HEK293 (cell line): ENCODE results near the gene WNT2.
A peak's percentile ranks its signal among the peaks of the same experiment; 100 is the strongest.

Experiments used
- CTCF ChIA-PET: fragments of 350-600 bp; formaldehyde crosslinking; extraction: SDS; loops from one replicate; lab custom pipeline; 2021; ENCODE audit warnings: antibody characterized with exemption; lab: Yijun Ruan, JAX
- POLR2A ChIA-PET: fragments of 300-600 bp; formaldehyde crosslinking; extraction: SDS; loops from one replicate; lab custom pipeline; 2020; ENCODE audit warnings: antibody characterized with exemption, inconsistent platforms; lab: Yijun Ruan, JAX
- H3K27ac ChIP-seq: fragments of 200-500 bp; sonication (Bioruptor generic); 2 replicates; pipeline ENCODE4 v1.5.1; 2014; ENCODE audit warnings: low read depth, low read length, control low read depth, inconsistent platforms; ENCODE audit errors: extremely low read depth
- H3K36me3 ChIP-seq, 2 experiments: fragments of 200-500 bp in 1 of 2; sonication (Bioruptor generic) in 1 of 2; 1 replicate in 1 of 2; 2 replicates in 1 of 2; pipeline ENCODE4 v1.5.1; 2014 to 2017; ENCODE audit warnings: inconsistent platforms in 2 of 2, low read length in 2 of 2; ENCODE audit not compliant: control insufficient read depth in 2 of 2, insufficient read depth in 1 of 2
- H3K4me1 ChIP-seq: fragments of 200-500 bp; sonication (Bioruptor generic); 2 replicates; pipeline ENCODE4 v1.5.1; 2014; ENCODE audit warnings: mild to moderate bottlenecking, low read length, inconsistent platforms; ENCODE audit not compliant: control insufficient read depth, insufficient read depth
- H3K4me3 ChIP-seq: 2 replicates; pipeline ENCODE4 v1.5.1; 2011; ENCODE audit warnings: low read depth, mild to moderate bottlenecking, control low read depth, low read length, moderate library complexity
- H3K9me3 ChIP-seq: fragments of 200-500 bp; sonication (Bioruptor generic); 2 replicates; pipeline ENCODE4 v1.5.1; 2014; ENCODE audit warnings: low read depth, low read length, inconsistent platforms; ENCODE audit not compliant: control insufficient read depth, insufficient read depth
- BCL11A ChIP-seq: fragments of 450-650 bp; formaldehyde crosslinking; IDR thresholded peaks from 2 replicates; pipeline ENCODE4 v1.5.1; 2016; ENCODE audit warnings: low read depth, missing biosample characterization, missing genetic modification characterization
- GFI1B ChIP-seq: fragments of 450-650 bp; formaldehyde crosslinking; IDR thresholded peaks from 2 replicates; pipeline ENCODE4 v1.5.1; 2016; ENCODE audit warnings: missing biosample characterization, missing genetic modification characterization
- GLIS2 ChIP-seq: fragments of 450-650 bp; formaldehyde crosslinking; IDR thresholded peaks from 2 replicates; pipeline ENCODE4 v1.5.1; 2016; ENCODE audit warnings: missing biosample characterization, missing genetic modification characterization
- KLF8 ChIP-seq: fragments of 450-650 bp; formaldehyde crosslinking; IDR thresholded peaks from 2 replicates; pipeline ENCODE4 v1.5.1; 2016; ENCODE audit warnings: missing biosample characterization, missing genetic modification characterization
- PRDM2 ChIP-seq: fragments of 450-650 bp; formaldehyde crosslinking; IDR thresholded peaks from 2 replicates; pipeline ENCODE4 v1.5.1; 2016; ENCODE audit warnings: missing biosample characterization, missing genetic modification characterization, borderline replicate concordance
- REPIN1 ChIP-seq: fragments of 450-650 bp; formaldehyde crosslinking; IDR thresholded peaks from 2 replicates; pipeline ENCODE4 v1.5.1; 2017; ENCODE audit warnings: missing biosample characterization, missing genetic modification characterization, low read depth
- SALL2 ChIP-seq: fragments of 450-650 bp; formaldehyde crosslinking; IDR thresholded peaks from 2 replicates; pipeline ENCODE4 v1.5.0; 2017; ENCODE audit warnings: missing biosample characterization, mild to moderate bottlenecking, missing genetic modification characterization, borderline replicate concordance
- ZBTB10 ChIP-seq: fragments of 450-650 bp; formaldehyde crosslinking; IDR thresholded peaks from 2 replicates; pipeline ENCODE4 v1.5.1; 2016; ENCODE audit warnings: missing biosample characterization, missing genetic modification characterization
- ZBTB7A ChIP-seq: fragments of 450-650 bp; formaldehyde crosslinking; IDR thresholded peaks from 2 replicates; pipeline ENCODE4 v1.5.1; 2016; ENCODE audit warnings: low read depth, missing biosample characterization, missing genetic modification characterization
- ZBTB8A ChIP-seq: fragments of 450-650 bp; formaldehyde crosslinking; IDR thresholded peaks from 2 replicates; pipeline ENCODE4 v1.5.1; 2016; ENCODE audit warnings: missing biosample characterization, missing genetic modification characterization
- ZFHX2 ChIP-seq: fragments of 450-650 bp; formaldehyde crosslinking; conservative IDR thresholded peaks from 2 replicates; pipeline ENCODE4 v1.5.1; 2016; ENCODE audit warnings: missing biosample characterization, missing genetic modification characterization
- ZNF121 ChIP-seq: fragments of 450-650 bp; formaldehyde crosslinking; IDR thresholded peaks from 2 replicates; pipeline ENCODE4 v1.5.1; 2016; ENCODE audit warnings: missing biosample characterization, missing genetic modification characterization
- ZNF23 ChIP-seq: fragments of 450-650 bp; formaldehyde crosslinking; IDR thresholded peaks from 2 replicates; pipeline ENCODE4 v1.5.1; 2016; ENCODE audit warnings: missing biosample characterization, missing genetic modification characterization, borderline replicate concordance
- ZNF341 ChIP-seq: fragments of 450-650 bp; formaldehyde crosslinking; IDR thresholded peaks from 2 replicates; pipeline ENCODE4; 2016; ENCODE audit warnings: low read depth, missing biosample characterization, missing genetic modification characterization
- ZNF501 ChIP-seq: fragments of 450-650 bp; formaldehyde crosslinking; IDR thresholded peaks from 2 replicates; pipeline ENCODE4 v1.5.1; 2016; ENCODE audit warnings: missing biosample characterization, missing genetic modification characterization
- ZNF510 ChIP-seq: fragments of 450-650 bp; formaldehyde crosslinking; IDR thresholded peaks from 2 replicates; pipeline ENCODE4 v1.5.1; 2018; ENCODE audit warnings: mild to moderate bottlenecking, missing genetic modification characterization, missing biosample characterization; ENCODE audit not compliant: insufficient replicate concordance
- ZNF544 ChIP-seq: fragments of 450-650 bp; formaldehyde crosslinking; IDR thresholded peaks from 2 replicates; pipeline ENCODE4 v1.5.0; 2017; ENCODE audit warnings: missing biosample characterization, missing genetic modification characterization
- ZNF558 ChIP-seq: fragments of 450-650 bp; formaldehyde crosslinking; IDR thresholded peaks from 2 replicates; pipeline ENCODE4 v1.5.1; 2016; ENCODE audit warnings: missing biosample characterization, missing genetic modification characterization
- ZNF560 ChIP-seq: fragments of 450-650 bp; formaldehyde crosslinking; IDR thresholded peaks from 2 replicates; pipeline ENCODE4 v1.5.1; 2017; ENCODE audit warnings: missing biosample characterization, missing genetic modification characterization, borderline replicate concordance
- ZNF561 ChIP-seq: fragments of 450-650 bp; IDR thresholded peaks from 2 replicates; pipeline ENCODE4 v1.5.1; 2018; ENCODE audit warnings: missing biosample characterization, missing genetic modification characterization, borderline replicate concordance
- ZNF701 ChIP-seq: fragments of 450-650 bp; formaldehyde crosslinking; IDR thresholded peaks from 2 replicates; pipeline ENCODE4 v1.5.1; 2016; ENCODE audit warnings: missing biosample characterization, missing genetic modification characterization
- ZNF76 ChIP-seq: fragments of 450-650 bp; formaldehyde crosslinking; IDR thresholded peaks from 2 replicates; pipeline ENCODE4; 2016; ENCODE audit warnings: low read depth, missing biosample characterization, missing genetic modification characterization, borderline replicate concordance
- ZNF777 ChIP-seq: fragments of 450-650 bp; formaldehyde crosslinking; IDR thresholded peaks from 2 replicates; pipeline ENCODE4 v1.5.1; 2017; ENCODE audit warnings: missing biosample characterization, missing genetic modification characterization, borderline replicate concordance
- TF ChIP-seq, protein P1 (sequence below): fragments of 450-650 bp; formaldehyde crosslinking; IDR thresholded peaks from 2 replicates; pipeline ENCODE4 v1.5.1; 2016; ENCODE audit warnings: missing biosample characterization, missing genetic modification characterization
- TF ChIP-seq, protein P2 (sequence below): fragments of 450-650 bp; formaldehyde crosslinking; IDR thresholded peaks from 2 replicates; pipeline ENCODE4 v1.5.1; 2016; ENCODE audit warnings: missing biosample characterization, missing genetic modification characterization
- TF ChIP-seq, protein P3 (sequence below): fragments of 450-650 bp; formaldehyde crosslinking; optimal IDR thresholded peaks from 2 replicates; pipeline ENCODE3; 2016; ENCODE audit warnings: missing biosample characterization, mild to moderate bottlenecking, missing genetic modification characterization

Gene WNT2

DNA sequence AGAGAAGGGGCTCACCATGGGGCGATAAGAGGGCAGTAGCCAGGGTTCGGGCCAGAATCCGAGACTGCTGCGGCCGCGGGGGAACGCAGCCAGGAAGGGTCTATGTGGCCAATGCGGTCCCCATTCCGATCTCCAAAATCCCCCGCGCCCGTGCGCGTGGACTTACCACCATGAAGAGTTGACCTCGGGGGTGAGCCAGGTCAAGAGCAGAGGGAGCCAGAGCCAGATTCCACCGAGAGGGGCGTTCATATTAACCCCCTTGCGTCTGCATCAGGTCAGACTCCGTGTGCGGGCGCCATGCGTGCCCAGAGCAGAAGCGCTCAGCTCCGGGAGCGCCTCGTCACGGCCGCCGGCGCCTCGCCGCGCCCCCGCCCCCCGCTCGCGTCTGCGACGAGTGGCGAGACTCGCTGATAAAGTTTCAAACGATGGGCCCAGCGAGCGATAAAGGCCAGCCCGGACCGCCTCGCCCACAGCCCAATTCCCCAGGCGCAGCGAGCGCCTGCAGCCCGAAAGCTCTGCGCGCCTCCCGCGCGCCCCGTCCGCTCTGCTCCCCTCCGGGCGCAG is at the start of gene WNT2:
Gene WNT2, minus strand, starts transcription at position 318 of the 564 bp plus-strand sequence. Its CDS starts 69 bp downstream, at position 249.
- Histone ChIP-seq H3K4me3 (peak within 1 kb of the TSS; percentile 38), H3K36me3 (no peaks in the 10 kb centered on the region), H3K9me3 (no peaks in the 10 kb centered on the region), H3K4me1 (no peaks in the 10 kb centered on the region), H3K27ac (no peak within 1 kb of the TSS)
- ChIA-PET POLR2A (no interaction called here), CTCF (interaction anchor here (0.6 kb wide), 3 partner anchors 11 to 339 kb away, joined by 3 read pairs; no protein-coding TSS in a partner anchor)
- TF ChIP-seq, protein P1, sequence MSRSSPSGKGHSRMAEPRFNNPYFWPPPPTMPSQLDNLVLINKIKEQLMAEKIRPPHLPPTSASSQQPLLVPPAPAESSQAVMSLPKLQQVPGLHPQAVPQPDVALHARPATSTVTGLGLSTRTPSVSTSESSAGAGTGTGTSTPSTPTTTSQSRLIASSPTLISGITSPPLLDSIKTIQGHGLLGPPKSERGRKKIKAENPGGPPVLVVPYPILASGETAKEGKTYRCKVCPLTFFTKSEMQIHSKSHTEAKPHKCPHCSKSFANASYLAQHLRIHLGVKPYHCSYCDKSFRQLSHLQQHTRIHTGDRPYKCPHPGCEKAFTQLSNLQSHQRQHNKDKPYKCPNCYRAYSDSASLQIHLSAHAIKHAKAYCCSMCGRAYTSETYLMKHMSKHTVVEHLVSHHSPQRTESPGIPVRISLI (tag by site-specific recombination) = no peak
- TF ChIP-seq ZBTB7A (tag by site-specific recombination) (no peak), ZNF544 (tag by site-specific recombination) (no peak), BCL11A (tag by site-specific recombination) (no peak), ZBTB10 (peak; percentile 28; the same call in 1 of the 2 replicates), GLIS2 (peak; percentile 23; the same call in 1 of the 2 replicates), SALL2 (tag by site-specific recombination) (no peak), ZBTB8A (tag by site-specific recombination) (peak; percentile 89), ZNF501 (no peak), ZFHX2 (peak; percentile 65), ZNF561 (peak; percentile 73), ZNF510 (no peak), ZNF76 (tag by site-specific recombination) (no peak), KLF8 (tag by site-specific recombination) (no peak), ZNF23 (tag by site-specific recombination) (no peak), ZNF341 (peak; percentile 37; the same call in 1 of the 2 replicates), ZNF121 (tag by site-specific recombination) (no peak), GFI1B (tag by site-specific recombination) (no peak), ZNF558 (tag by site-specific recombination) (no peak), ZNF701 (no peak), ZNF777 (tag by site-specific recombination) (peak; percentile 23; the same call in 1 of the 2 replicates), ZNF560 (tag by site-specific recombination) (no peak), PRDM2 (tag by site-specific recombination) (no peak), REPIN1 (tag by site-specific recombination) (no peak)
- TF ChIP-seq, protein P2, sequence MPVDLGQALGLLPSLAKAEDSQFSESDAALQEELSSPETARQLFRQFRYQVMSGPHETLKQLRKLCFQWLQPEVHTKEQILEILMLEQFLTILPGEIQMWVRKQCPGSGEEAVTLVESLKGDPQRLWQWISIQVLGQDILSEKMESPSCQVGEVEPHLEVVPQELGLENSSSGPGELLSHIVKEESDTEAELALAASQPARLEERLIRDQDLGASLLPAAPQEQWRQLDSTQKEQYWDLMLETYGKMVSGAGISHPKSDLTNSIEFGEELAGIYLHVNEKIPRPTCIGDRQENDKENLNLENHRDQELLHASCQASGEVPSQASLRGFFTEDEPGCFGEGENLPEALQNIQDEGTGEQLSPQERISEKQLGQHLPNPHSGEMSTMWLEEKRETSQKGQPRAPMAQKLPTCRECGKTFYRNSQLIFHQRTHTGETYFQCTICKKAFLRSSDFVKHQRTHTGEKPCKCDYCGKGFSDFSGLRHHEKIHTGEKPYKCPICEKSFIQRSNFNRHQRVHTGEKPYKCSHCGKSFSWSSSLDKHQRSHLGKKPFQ (tag by site-specific recombination) = no peak
- TF ChIP-seq, protein P3, sequence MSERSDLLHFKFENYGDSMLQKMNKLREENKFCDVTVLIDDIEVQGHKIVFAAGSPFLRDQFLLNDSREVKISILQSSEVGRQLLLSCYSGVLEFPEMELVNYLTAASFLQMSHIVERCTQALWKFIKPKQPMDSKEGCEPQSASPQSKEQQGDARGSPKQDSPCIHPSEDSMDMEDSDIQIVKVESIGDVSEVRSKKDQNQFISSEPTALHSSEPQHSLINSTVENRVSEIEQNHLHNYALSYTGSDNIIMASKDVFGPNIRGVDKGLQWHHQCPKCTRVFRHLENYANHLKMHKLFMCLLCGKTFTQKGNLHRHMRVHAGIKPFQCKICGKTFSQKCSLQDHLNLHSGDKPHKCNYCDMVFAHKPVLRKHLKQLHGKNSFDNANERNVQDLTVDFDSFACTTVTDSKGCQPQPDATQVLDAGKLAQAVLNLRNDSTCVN (tag by site-specific recombination) = peak; percentile 96
